K562 (cell line): ENCODE measurements around the gene HFE. TPM values are rescaled to one million over a fixed set of nuclear protein-coding genes. Genes with fewer than 3 reads are reported as not detected.
A peak's percentile ranks its signal among the peaks of the same experiment; 100 is the strongest.

Experiments
- HCFC1 ChIP-seq: IDR thresholded peaks from 2 replicates; pipeline ENCODE4 v1.6.1; 2012; ENCODE audit warnings: low read depth, low read length, improper control_type of control experiment
- HDGF ChIP-seq: fragments of 450-650 bp; IDR thresholded peaks from 2 replicates; pipeline ENCODE4 v1.6.1; 2016
- JUNB ChIP-seq: fragments of 450-650 bp; formaldehyde crosslinking; conservative IDR thresholded peaks from 2 replicates; pipeline ENCODE4 v1.4.0; 2020; ENCODE audit warnings: mild to moderate bottlenecking
- KAT2B ChIP-seq: IDR thresholded peaks from one replicate; pipeline ENCODE4 v1.6.1; 2012; ENCODE audit warnings: low read depth, mild to moderate bottlenecking, control low read depth, inconsistent platforms, low read length, moderate library complexity
- KDM2B ChIP-seq: fragments of 250-450 bp; sonication (Bioruptor Pico); IDR thresholded peaks from 2 replicates; pipeline ENCODE4 v1.8.0; 2021; ENCODE audit warnings: mild to moderate bottlenecking, moderate library complexity
- LCOR ChIP-seq: sonication (generic); formaldehyde crosslinking; IDR thresholded peaks from 2 replicates; pipeline ENCODE4 v1.8.0; 2022; ENCODE audit warnings: mild to moderate bottlenecking, missing genetic modification reagents
- MCM5 ChIP-seq: fragments of 450-650 bp; IDR thresholded peaks from 2 replicates; pipeline ENCODE4 v1.6.1; 2016; ENCODE audit warnings: low read depth
- MTA2 ChIP-seq: fragments of 450-650 bp; IDR thresholded peaks from 2 replicates; pipeline ENCODE4 v1.6.1; 2016; ENCODE audit warnings: low read depth
- NBN ChIP-seq: fragments of 450-650 bp; IDR thresholded peaks from 2 replicates; pipeline ENCODE4 v1.6.1; 2016; ENCODE audit warnings: low read depth, mild to moderate bottlenecking
- NCOA1 ChIP-seq: fragments of 450-650 bp; IDR thresholded peaks from 2 replicates; pipeline ENCODE4 v1.6.1; 2016; ENCODE audit warnings: low read depth
- NFIX ChIP-seq: fragments of 250-450 bp; sonication (Bioruptor Pico); IDR thresholded peaks from 2 replicates; pipeline ENCODE4 v1.4.0; 2020; ENCODE audit warnings: low read depth, mild to moderate bottlenecking, moderate library complexity
- OTX1 ChIP-seq: fragments of 450-650 bp; formaldehyde crosslinking; IDR thresholded peaks from 2 replicates; pipeline ENCODE4 v1.4.0; 2022; ENCODE audit warnings: mild to moderate bottlenecking
- PCBP1 ChIP-seq: fragments of 200-400 bp; formaldehyde crosslinking; IDR thresholded peaks from 2 replicates; pipeline ENCODE4 v1.6.1; 2018; ENCODE audit warnings: mild to moderate bottlenecking, low read depth, low read length; ENCODE audit not compliant: poor library complexity, severe bottlenecking
- PHB ChIP-seq: fragments of 250-450 bp; sonication (Bioruptor Pico); IDR thresholded peaks from 2 replicates; pipeline ENCODE4 v1.5.0; 2021
- RBM14 ChIP-seq: fragments of 200-400 bp; formaldehyde crosslinking; IDR thresholded peaks from 2 replicates; pipeline ENCODE4 v1.6.1; 2018; ENCODE audit warnings: low read depth, mild to moderate bottlenecking, low read length, moderate library complexity, borderline replicate concordance; ENCODE audit not compliant: insufficient read depth
- SAFB ChIP-seq: fragments of 200-400 bp; formaldehyde crosslinking; IDR thresholded peaks from 2 replicates; pipeline ENCODE4 v1.6.1; 2017; ENCODE audit warnings: low read depth, low read length, borderline replicate concordance
- SAP30 ChIP-seq: fragments of 200-600 bp; sonication (generic); IDR thresholded peaks from 2 replicates; pipeline ENCODE4 v1.6.1; 2012; ENCODE audit warnings: borderline replicate concordance, low read depth, mild to moderate bottlenecking, moderate library complexity, low read length, control low read depth, inconsistent platforms; ENCODE audit not compliant: insufficient read depth, poor library complexity, severe bottlenecking
- SMARCA5 ChIP-seq: fragments of 450-650 bp; IDR thresholded peaks from 2 replicates; pipeline ENCODE4 v1.6.1; 2016
- STAG1 ChIP-seq: sonication (generic); formaldehyde crosslinking; IDR thresholded peaks from 2 replicates; pipeline ENCODE4 v1.5.0; 2020; ENCODE audit warnings: missing genetic modification reagents, borderline replicate concordance
- TEAD2 ChIP-seq: fragments of 450-650 bp; IDR thresholded peaks from 2 replicates; pipeline ENCODE4 v1.6.1; 2016; ENCODE audit warnings: missing genetic modification characterization, control low read depth, missing compliant biosample characterization
- ZNF766 ChIP-seq: fragments of 200-800 bp; sonication (Bioruptor generic); conservative IDR thresholded peaks from 2 replicates; pipeline ENCODE4 v1.6.1; 2016; ENCODE audit warnings: missing genetic modification characterization, missing compliant biosample characterization
- ZNF830 ChIP-seq: fragments of 250-450 bp; sonication (Bioruptor Pico); IDR thresholded peaks from 2 replicates; pipeline ENCODE4 v1.5.0; 2021; ENCODE audit warnings: mild to moderate bottlenecking
- polyA plus RNA-seq, 8 experiments: library from polyadenylated mRNA; depleted of rRNA in 4 of 8; stranded (reverse) in 5 of 8; unstranded in 3 of 8; fragments of >200 nt; fragmentation: Nextera tagmentation in 2 of 8; fragmentation: Illumina TruSeq in 1 of 8; extraction: Ambion mirVana in 2 of 8; extraction: Trizol in 1 of 8; gene quantifications; 2 replicates each; pipeline versions ENCODE4 v1.2.1 to v1.2.3, GENCODE V29; 2011 to 2014; ENCODE audit warnings: inconsistent platforms in 1 of 8, missing spikeins in 1 of 8
- total RNA-seq, 7 experiments: library from RNA; depleted of rRNA in 6 of 7; stranded (reverse); fragments of >200 nt in 6 of 7; fragmentation: Illumina TruSeq in 2 of 7; extraction: Trizol in 2 of 7; gene quantifications; 2 replicates each; pipeline versions ENCODE4 v1.2.1 to v1.2.3, GENCODE V29; 2011 to 2021; ENCODE audit warnings: low replicate concordance in 1 of 7
- TF ChIP-seq, protein P1 (sequence below): sonication (generic); formaldehyde crosslinking; IDR thresholded peaks from 2 replicates; pipeline ENCODE4 v1.8.0; 2022; ENCODE audit warnings: missing genetic modification reagents, mild to moderate bottlenecking, borderline replicate concordance
- TF ChIP-seq, protein P2 (sequence below), 3 experiments: IDR thresholded peaks in 2 of 3; conservative IDR thresholded peaks in 1 of 3; 2 replicates each; pipeline ENCODE4 v1.5.1; 2011 to 2012; ENCODE audit warnings: low read length in 3 of 3, mild to moderate bottlenecking in 3 of 3, control low read depth in 2 of 3, improper control_type of control experiment in 1 of 3, inconsistent platforms in 1 of 3, low read depth in 1 of 3, mixed read lengths in 1 of 3, moderate library complexity in 1 of 3; ENCODE audit not compliant: insufficient read depth in 2 of 3
- TF ChIP-seq, protein P3 (sequence below): IDR thresholded peaks from 2 replicates; pipeline ENCODE4 v1.6.1; 2011; ENCODE audit not compliant: insufficient read length; ENCODE audit errors: extremely low read depth

HFE gene
- total and polyA plus RNA-seq, 9 of the 15 experiments (the other 6 are each of a cell fraction or from before 2014, with no cell fraction given): 0.14 to 1.2 (median 0.76) TPM

DNA sequence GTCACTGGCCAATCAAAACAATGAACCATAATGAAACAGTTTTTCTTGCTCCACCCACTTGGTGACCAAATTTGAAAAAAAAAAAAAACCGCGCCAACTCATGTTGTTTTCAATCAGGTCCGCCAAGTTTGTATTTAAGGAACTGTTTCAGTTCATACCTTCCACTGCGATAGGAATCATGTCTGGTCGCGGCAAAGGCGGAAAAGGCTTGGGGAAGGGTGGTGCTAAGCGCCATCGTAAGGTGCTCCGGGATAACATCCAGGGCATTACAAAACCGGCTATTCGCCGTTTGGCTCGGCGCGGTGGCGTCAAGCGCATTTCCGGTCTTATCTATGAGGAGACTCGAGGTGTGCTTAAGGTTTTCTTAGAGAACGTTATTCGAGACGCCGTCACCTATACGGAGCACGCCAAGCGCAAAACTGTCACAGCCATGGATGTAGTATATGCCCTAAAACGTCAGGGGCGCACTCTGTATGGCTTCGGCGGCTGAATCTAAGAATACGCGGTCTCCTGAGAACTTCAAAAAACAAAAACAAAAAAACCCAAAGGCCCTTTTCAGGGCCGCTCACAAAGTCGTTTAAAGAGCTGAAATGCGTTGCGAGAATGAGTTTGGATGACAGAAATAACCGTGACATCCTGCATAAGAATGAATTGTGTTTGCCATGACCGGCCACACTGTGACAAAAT lies 16.7 kb downstream of the HFE start (continued):
- TF ChIP-seq NBN: peak; percentile 88
- peak; percentile 96; the same call in 1 of the 2 replicates for TF ChIP-seq ZNF830 (CRISPR knock-in tag)
- TF ChIP-seq STAG1: no peak; the same call in 1 of the 2 replicates
- TF ChIP-seq, protein P1, sequence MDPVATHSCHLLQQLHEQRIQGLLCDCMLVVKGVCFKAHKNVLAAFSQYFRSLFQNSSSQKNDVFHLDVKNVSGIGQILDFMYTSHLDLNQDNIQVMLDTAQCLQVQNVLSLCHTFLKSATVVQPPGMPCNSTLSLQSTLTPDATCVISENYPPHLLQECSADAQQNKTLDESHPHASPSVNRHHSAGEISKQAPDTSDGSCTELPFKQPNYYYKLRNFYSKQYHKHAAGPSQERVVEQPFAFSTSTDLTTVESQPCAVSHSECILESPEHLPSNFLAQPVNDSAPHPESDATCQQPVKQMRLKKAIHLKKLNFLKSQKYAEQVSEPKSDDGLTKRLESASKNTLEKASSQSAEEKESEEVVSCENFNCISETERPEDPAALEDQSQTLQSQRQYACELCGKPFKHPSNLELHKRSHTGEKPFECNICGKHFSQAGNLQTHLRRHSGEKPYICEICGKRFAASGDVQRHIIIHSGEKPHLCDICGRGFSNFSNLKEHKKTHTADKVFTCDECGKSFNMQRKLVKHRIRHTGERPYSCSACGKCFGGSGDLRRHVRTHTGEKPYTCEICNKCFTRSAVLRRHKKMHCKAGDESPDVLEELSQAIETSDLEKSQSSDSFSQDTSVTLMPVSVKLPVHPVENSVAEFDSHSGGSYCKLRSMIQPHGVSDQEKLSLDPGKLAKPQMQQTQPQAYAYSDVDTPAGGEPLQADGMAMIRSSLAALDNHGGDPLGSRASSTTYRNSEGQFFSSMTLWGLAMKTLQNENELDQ (CRISPR knock-in tag): no peak; the same call in 1 of the 2 replicates
- TF ChIP-seq ZNF766 (CRISPR knock-in tag): peak; percentile 80
- TF ChIP-seq OTX1 (CRISPR knock-in tag): peak; percentile 93
- no peak for TF ChIP-seq KAT2B
- TF ChIP-seq JUNB: no peak
- TF ChIP-seq SAFB: no peak
- TF ChIP-seq RBM14: no peak
- no peak for TF ChIP-seq MCM5
- no peak for TF ChIP-seq TEAD2 (tag)
- TF ChIP-seq NCOA1: peak; percentile 72; the same call in 1 of the 2 replicates
- TF ChIP-seq SAP30: peak; percentile 61
- TF ChIP-seq, protein P2, sequence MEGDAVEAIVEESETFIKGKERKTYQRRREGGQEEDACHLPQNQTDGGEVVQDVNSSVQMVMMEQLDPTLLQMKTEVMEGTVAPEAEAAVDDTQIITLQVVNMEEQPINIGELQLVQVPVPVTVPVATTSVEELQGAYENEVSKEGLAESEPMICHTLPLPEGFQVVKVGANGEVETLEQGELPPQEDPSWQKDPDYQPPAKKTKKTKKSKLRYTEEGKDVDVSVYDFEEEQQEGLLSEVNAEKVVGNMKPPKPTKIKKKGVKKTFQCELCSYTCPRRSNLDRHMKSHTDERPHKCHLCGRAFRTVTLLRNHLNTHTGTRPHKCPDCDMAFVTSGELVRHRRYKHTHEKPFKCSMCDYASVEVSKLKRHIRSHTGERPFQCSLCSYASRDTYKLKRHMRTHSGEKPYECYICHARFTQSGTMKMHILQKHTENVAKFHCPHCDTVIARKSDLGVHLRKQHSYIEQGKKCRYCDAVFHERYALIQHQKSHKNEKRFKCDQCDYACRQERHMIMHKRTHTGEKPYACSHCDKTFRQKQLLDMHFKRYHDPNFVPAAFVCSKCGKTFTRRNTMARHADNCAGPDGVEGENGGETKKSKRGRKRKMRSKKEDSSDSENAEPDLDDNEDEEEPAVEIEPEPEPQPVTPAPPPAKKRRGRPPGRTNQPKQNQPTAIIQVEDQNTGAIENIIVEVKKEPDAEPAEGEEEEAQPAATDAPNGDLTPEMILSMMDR (IDR thresholded peaks at IDR 0.05 in 2 of 3, conservative IDR thresholded peaks at IDR 0.05 in 1 of 3; ENCODE audit: insufficient read depth in 2 of 3, low read depth in 1 of 3, low read length in 3 of 3): peak; percentile 53 to 71 (median 61)
- 0 out of 2 replicates have a peak, but pooled peaks have one; percentile 29 for TF ChIP-seq HDGF
- TF ChIP-seq MTA2: no peak; the same call in 1 of the 2 replicates
- peak; percentile 84; the same call in 1 of the 2 replicates for TF ChIP-seq KDM2B (CRISPR knock-in tag)
- TF ChIP-seq PCBP1: no peak
- no peak for TF ChIP-seq NFIX (CRISPR knock-in tag)
- peak; percentile 96 for TF ChIP-seq PHB
- TF ChIP-seq HCFC1: peak; percentile 57; the same call in 1 of the 2 replicates
- TF ChIP-seq, protein P3, sequence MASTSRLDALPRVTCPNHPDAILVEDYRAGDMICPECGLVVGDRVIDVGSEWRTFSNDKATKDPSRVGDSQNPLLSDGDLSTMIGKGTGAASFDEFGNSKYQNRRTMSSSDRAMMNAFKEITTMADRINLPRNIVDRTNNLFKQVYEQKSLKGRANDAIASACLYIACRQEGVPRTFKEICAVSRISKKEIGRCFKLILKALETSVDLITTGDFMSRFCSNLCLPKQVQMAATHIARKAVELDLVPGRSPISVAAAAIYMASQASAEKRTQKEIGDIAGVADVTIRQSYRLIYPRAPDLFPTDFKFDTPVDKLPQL: peak; percentile 84
- 0 out of 2 replicates have a peak, but pooled peaks have one; percentile 17 for TF ChIP-seq SMARCA5
- peak; percentile 92 for TF ChIP-seq LCOR (CRISPR knock-in tag)
